Natural killer cell treated with Interleukin-12 subunit alpha and Interleukin-12 subunit beta and Interleukin-15 and Interleukin-18, amount 100 ng/mL, for 72 hours (primary cell): ENCODE results near the gene FMN1. TPM values are rescaled to one million over a fixed set of nuclear protein-coding genes. Genes with fewer than 3 reads are reported as not detected.
"Not testable (repeated sequence)": the region's sequence is repeated elsewhere in the genome, so short reads cannot be mapped to it uniquely, and the experiment has no call there.

Source experiments
- ATAC-seq, 2 donors: fragments of 150-1000 bp; cut with Tn5 transposase in 1 of 2; sonication (Bioruptor Pico), chemical (Tn5 transposase) in 1 of 2; 2 replicates each; pipeline ENCODE4 v1.10.0; 2021
- DNase-seq: peaks from one replicate; pipeline ENCODE4 v3.0.0; 2022; ENCODE audit warnings: low spot score
- H3K27ac Mint-ChIP-seq, 2 donors: 1 replicate in 1 of 2; 2 replicates in 1 of 2; pipeline ENCODE4 v1.8.0; 2022; ENCODE audit warnings: mixed read lengths in 2 of 2, mild to moderate bottlenecking in 1 of 2, moderate library complexity in 1 of 2
- H3K27me3 Mint-ChIP-seq, 2 donors: 1 replicate in 1 of 2; 2 replicates in 1 of 2; pipeline ENCODE4 v1.8.0; 2022; ENCODE audit warnings: mixed read lengths in 2 of 2
- H3K36me3 Mint-ChIP-seq: one replicate; pipeline ENCODE4 v1.8.0; 2022; ENCODE audit warnings: mixed read lengths
- H3K4me1 Mint-ChIP-seq, 2 donors: 1 replicate in 1 of 2; 2 replicates in 1 of 2; pipeline ENCODE4 v1.8.0; 2022; ENCODE audit warnings: low read depth in 2 of 2, mixed read lengths in 2 of 2, mild to moderate bottlenecking in 1 of 2
- H3K4me3 Mint-ChIP-seq: one replicate; pipeline ENCODE4 v1.8.0; 2022; ENCODE audit warnings: mixed read lengths
- H3K9me3 Mint-ChIP-seq: 2 replicates; pipeline ENCODE4 v1.8.0; 2022; ENCODE audit warnings: mixed read lengths
- total RNA-seq, 2 donors: library from RNA; stranded (reverse); gene quantifications; one replicate each; pipeline ENCODE4 v1.2.3, GENCODE V29; 2022

FMN1 gene
- total RNA-seq, 2 donors from 2014 or later, result 0.55 to 2.6 TPM

DNA sequence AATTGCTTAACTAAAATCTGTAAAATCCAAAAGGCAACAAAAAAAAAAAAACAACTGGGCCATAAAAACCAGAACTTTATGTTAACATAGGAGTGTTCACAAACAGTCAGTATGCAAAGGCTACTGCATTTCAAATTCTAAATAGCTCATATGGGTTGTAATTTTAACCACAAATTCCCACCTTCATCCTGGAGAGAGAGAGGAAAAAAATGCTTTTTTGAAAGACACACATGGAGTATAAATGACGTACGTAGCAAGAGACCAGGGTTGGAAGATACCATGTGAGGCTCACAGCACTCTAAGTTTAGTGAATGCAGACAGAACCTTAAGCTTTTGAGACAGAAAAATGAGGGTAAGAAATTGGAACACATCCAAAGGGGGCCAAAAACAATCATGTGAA is 115.9 kb downstream of the FMN1 start:
- H3K9me3 Mint-ChIP-seq, result no peaks in the 10 kb centered on the region
- no peak overlapping the region for H3K27ac Mint-ChIP-seq
- H3K4me3 Mint-ChIP-seq, result no peak overlapping the region
- H3K36me3 Mint-ChIP-seq, result no peaks in the 10 kb centered on the region
- ATAC-seq, result no peak
- peaks cover 5 to 8% of the 10 kb centered on the region in 2 donors for H3K27me3 Mint-ChIP-seq
- no peaks in the 10 kb centered on the region for H3K4me1 Mint-ChIP-seq
- no peak for DNase-seq

DNA sequence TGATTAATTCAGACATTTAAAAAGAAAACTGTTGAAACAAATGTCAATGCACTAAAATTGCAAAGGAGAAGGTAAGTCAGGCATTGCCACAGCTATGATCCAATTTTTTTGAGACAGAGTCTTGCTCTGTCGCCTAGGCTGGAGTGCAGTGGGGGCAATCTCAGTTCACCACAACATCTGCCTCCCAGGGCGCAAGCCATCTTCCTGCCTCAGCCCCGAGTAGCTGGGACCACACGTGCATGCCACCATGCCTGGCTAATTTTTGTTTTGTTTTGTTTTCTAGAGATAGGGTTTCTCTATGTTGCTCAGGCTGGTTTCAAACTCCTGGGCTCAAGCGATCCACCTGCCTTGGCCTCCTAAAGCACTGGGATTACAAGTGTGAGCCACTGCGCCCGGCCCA is 117.6 kb downstream of the FMN1 start:
- Mint-ChIP-seq H3K27ac (no peak overlapping the region), H3K9me3 (no peaks in the 10 kb centered on the region), H3K36me3 (no peaks in the 10 kb centered on the region), H3K4me1 (no peaks in the 10 kb centered on the region), H3K27me3 (peaks cover 5 to 12% of the 10 kb centered on the region in 2 donors), H3K4me3 (no peak overlapping the region)
- ATAC-seq, result no peak
- DNase-seq, result no peak

DNA sequence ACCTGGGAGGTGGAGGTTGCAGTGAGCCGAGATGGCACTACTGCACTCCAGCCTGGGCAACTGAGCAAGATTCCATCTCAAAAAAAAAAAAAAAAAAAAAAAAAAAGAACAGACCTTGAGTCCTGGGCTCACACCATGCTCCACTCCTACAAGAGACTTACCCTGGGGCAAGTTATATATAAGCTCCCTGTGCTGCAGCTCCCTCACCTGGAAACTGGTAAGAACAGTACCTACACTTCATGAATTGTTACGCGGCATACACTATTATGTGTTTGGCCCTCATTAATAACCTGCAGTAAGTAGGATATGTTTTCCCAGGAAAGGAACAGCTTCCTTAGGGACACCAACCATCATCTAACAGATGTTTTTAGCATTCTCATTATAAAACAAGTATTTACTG is 119.6 kb downstream of the FMN1 start:
- Mint-ChIP-seq H3K4me1 (no peaks in the 10 kb centered on the region), H3K27me3 (peaks cover 5 to 14% of the 10 kb centered on the region in 2 donors), H3K9me3 (no peaks in the 10 kb centered on the region), H3K4me3 (no peak overlapping the region), H3K36me3 (no peaks in the 10 kb centered on the region), H3K27ac (no peak overlapping the region)
- ATAC-seq, result no peak
- DNase-seq, result no peak

DNA sequence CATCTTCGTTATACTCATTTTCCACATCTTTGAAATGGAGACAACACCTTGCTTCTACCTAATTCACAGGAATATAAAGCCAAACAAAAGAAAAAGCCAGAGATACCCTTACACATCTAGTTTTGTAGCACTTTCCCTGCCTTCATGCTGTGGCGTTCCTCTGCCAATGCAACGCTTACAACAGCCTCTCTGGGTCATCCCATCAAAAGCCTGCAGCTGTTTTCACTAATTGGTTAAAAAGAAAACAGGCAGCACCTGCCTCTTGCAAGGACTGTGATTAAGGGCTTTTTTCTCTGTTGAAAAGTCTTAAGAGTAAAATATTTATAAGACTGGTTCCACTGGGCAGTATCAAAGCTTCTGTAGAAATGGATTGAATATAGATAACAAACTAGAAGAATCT is 120.3 kb downstream of the FMN1 start:
- Mint-ChIP-seq H3K4me3 (no peak overlapping the region), H3K4me1 (peaks cover 0 to under 1% of the 10 kb centered on the region in 2 donors), H3K9me3 (no peaks in the 10 kb centered on the region), H3K36me3 (no peaks in the 10 kb centered on the region), H3K27ac (no peak overlapping the region), H3K27me3 (peaks cover 5 to 14% of the 10 kb centered on the region in 2 donors)
- ATAC-seq (no peak), DNase-seq (no peak)

DNA sequence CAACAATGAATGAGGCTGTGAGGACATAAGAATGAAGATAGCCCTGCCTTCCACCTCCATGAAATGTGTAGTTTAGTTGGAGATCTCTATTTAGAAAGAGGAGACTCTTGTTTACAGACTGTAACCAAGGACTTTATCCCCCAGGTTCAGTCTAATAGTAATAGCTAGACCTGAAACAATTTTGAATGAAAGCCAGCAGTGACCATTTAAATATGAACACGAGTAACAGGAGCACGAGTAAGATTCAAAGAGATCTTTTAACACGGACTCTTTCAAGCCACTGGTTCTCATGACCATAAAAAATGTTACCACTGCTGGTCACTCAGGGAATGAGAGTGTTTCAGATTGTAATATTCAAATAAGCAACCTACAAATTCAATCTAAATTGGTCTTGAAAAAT is 123.1 kb downstream of the FMN1 start:
- Mint-ChIP-seq H3K4me1 (peaks cover 15 to 22% of the 10 kb centered on the region in 2 donors), H3K9me3 (no peaks in the 10 kb centered on the region), H3K27me3 (peaks cover 5 to 21% of the 10 kb centered on the region in 2 donors), H3K4me3 (no peak overlapping the region), H3K36me3 (no peaks in the 10 kb centered on the region), H3K27ac (no peak overlapping the region)
- no peak for DNase-seq
- no peak for ATAC-seq

DNA sequence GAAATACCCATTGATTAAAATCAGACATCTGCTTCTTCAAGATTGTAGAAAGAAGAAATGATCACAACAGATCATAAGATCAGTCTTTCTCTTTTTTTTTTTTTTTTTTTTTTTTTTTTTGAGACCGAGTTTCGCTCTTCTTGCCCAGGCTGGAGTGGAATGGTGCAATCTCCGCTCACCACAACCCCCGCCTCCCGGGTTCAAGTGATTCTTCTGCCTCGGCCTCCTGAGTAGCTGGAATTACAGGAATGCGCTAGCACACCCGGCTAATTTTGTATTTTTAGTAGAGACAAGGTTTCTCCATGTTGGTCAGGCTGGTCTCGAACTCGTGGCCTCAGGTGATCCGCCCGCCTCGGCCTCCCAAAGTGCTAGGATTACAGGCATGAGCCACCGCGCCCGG is 124.6 kb downstream of the FMN1 start:
- ATAC-seq, H3K9me3 Mint-ChIP-seq, DNase-seq, H3K36me3 Mint-ChIP-seq, H3K4me3 Mint-ChIP-seq, H3K27ac Mint-ChIP-seq: not testable (repeated sequence)
- Mint-ChIP-seq H3K27me3 (peaks cover 0 to 21% of the 10 kb centered on the region in 2 donors), H3K4me1 (peaks cover 15 to 22% of the 10 kb centered on the region in 2 donors)

DNA sequence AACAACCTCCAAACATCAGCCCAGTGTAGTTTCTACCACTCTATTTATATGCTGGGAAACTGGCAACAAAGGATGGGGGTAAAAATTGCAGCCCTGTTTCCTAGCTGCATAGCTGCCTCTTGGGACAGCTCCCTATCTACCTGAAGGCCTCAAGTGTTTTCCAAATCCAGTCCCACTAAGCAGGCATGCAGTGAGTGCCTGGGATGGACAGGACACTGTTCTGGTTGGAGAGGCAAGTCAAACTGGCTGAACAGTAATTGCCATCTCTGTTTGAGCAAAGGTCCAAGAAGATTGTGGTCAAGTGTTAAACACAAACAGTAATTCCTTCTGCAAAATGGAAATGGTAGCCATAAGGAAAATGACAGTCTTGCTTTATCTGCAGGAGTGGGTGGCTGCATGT is 125.4 kb downstream of the FMN1 start:
- Mint-ChIP-seq H3K36me3 (no peaks in the 10 kb centered on the region), H3K9me3 (no peaks in the 10 kb centered on the region), H3K4me3 (peak overlapping the region; percentile 89), H3K4me1 (peaks cover 15 to 22% of the 10 kb centered on the region in 2 donors), H3K27me3 (peaks cover 0 to 23% of the 10 kb centered on the region in 2 donors), H3K27ac (peak overlapping the region; percentile 56 to 79)
- peak in 1 of 2 donors; percentile 15 for ATAC-seq
- no peak for DNase-seq

DNA sequence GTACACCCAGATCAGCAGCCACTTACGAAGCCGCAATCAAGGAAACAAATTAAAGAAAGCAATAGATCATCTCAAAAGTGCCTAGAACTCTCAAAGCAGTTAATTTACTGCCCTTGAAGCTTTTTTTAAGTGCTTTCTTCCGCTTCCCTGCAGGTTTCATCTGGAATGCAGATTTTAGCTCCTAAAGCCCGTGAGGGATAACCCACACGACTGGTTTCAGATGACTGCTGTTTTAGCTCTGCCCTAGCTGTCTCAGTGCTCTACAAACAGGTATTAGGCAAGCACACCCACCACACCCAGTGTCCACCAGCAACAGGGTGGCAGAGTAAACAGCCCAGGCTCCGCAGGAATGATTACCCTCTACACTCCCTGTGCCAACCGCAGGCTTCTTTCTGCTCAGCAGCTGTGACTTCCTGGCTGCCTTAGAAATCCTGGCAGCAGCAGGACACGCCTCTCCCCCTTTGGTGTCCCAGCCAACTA is 126.0 kb downstream of the FMN1 start:
- peak overlapping the region; percentile 89 for H3K4me3 Mint-ChIP-seq
- DNase-seq (no peak), ATAC-seq (peak; percentile 33 to 40)
- no peaks in the 10 kb centered on the region for H3K9me3 Mint-ChIP-seq
- H3K36me3 Mint-ChIP-seq, result no peaks in the 10 kb centered on the region
- peak overlapping the region; percentile 79 to 85 for H3K27ac Mint-ChIP-seq
- H3K4me1 Mint-ChIP-seq, result peaks cover 15 to 22% of the 10 kb centered on the region in 2 donors
- H3K27me3 Mint-ChIP-seq, result peaks cover 0 to 23% of the 10 kb centered on the region in 2 donors

DNA sequence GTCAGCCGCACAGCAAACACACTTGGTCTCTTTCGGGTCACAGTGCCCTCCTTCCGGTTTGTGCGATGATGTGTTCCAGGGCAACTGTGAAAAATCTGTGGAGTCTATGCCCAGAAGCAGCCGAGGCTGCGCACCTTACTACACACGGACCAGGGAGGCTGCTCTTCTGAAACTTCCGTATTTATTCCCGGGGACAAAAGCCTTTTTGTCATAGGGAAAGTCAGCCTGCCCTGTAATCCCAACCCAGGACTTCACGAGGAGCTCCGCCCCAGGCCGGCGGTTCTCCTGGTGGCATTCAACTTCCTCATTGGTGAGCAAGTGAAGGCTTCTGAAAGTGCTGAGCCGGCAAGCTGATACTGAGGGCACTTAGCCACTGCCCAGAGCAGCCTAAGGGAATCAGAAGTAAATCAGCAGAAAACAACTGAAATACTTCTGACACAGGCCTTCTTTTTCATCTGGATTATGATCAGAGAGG is 126.5 kb downstream of the FMN1 start:
- Mint-ChIP-seq H3K36me3 (no peaks in the 10 kb centered on the region), H3K27me3 (peaks cover 0 to 20% of the 10 kb centered on the region in 2 donors), H3K4me1 (peaks cover 15 to 22% of the 10 kb centered on the region in 2 donors), H3K9me3 (no peaks in the 10 kb centered on the region), H3K4me3 (peak overlapping the region; percentile 89), H3K27ac (peak overlapping the region; percentile 79 to 85)
- DNase-seq (no peak), ATAC-seq (peak; percentile 70 to 78)

DNA sequence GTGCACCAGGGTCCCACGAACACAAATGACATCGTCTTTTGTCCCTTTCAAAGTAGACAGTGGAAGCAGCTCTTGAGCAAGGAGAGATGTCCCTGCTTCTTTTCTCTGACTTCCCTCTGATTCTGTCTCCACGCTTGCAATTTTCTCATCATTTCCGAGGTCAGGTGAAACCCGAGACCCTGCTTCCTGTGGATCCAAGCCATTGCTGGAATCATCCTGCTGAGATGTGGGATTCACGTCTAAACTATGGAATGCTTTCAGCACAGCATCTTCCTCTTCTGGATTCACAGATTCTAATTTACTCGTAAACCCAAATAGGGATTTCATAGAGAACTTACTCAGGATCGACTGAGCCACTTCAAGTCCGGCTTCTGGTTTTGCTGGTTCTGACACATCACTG is 127.1 kb downstream of the FMN1 start:
- no peak for DNase-seq
- ATAC-seq, result no peak
- H3K36me3 Mint-ChIP-seq, result no peaks in the 10 kb centered on the region
- H3K4me1 Mint-ChIP-seq, result peaks cover 15 to 22% of the 10 kb centered on the region in 2 donors
- no peaks in the 10 kb centered on the region for H3K9me3 Mint-ChIP-seq
- peak overlapping the region; percentile 89 for H3K4me3 Mint-ChIP-seq
- H3K27me3 Mint-ChIP-seq, result peaks cover 0 to 19% of the 10 kb centered on the region in 2 donors
- H3K27ac Mint-ChIP-seq, result peak overlapping the region; percentile 79 to 85

DNA sequence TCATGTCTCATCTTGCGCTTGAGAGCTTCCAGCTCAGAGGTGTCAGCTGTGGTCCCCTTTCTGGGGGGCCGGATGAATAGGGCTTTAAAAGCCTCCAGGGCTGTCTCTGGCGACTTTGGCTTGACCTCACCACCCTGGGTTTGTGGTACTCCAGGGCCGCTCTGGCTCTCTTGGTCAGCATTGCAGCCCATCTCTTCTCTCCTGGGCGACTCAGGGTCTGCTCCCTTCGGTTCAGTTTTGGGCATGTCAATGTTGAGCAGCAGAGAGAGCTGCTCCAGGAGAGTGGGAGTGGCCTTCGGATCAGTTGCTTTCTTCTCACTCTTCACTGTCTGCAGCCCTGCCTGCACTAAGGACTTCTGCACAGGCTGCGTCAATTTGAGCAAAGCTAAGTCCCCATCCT is 127.9 kb downstream of the FMN1 start:
- Mint-ChIP-seq H3K36me3 (no peaks in the 10 kb centered on the region), H3K4me1 (peaks cover 15 to 22% of the 10 kb centered on the region in 2 donors), H3K27me3 (peaks cover 0 to 19% of the 10 kb centered on the region in 2 donors), H3K9me3 (no peaks in the 10 kb centered on the region), H3K27ac (no peak overlapping the region), H3K4me3 (no peak overlapping the region)
- DNase-seq (no peak), ATAC-seq (no peak)

DNA sequence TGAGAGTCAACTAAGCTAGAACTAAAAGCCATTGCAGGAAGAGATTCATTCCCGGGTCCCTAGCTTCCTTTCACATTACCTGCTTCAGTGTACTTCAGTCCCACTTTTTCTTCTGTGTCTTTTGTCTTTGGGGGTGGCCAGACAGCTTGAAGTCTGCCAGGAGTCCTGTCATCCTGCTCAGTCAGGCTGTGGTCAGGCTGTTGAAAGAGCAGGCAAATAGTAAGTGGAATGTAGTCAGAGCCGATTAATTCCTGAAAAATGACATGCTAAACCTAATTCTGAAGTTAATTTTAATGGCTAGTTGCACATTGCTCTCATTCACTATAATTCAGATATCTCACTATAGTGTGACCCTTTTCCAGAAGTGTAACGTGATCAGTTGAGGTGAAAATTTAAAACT is 129.6 kb downstream of the FMN1 start:
- no peaks in the 10 kb centered on the region for H3K36me3 Mint-ChIP-seq
- no peak overlapping the region for H3K27ac Mint-ChIP-seq

DNA sequence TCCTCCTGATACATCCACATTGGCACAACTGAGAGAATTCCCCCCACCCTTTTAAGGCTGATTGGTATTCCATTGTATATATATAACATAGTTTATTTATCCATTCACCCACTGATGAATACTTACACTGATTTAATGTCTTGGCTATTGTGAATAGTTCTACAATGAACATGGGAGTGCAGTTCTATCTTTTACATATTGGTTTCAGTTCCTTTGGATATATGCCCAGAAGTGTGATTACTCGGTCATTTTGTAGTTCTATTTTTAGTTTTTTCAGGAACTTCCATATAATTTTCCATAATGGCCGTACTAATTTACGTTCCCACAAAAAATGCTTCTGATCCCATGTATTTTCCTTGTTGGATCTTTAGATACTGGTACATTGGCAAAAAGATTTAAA is 135.3 kb downstream of the FMN1 start:
- Mint-ChIP-seq H3K27ac (no peak overlapping the region), H3K9me3 (no peaks in the 10 kb centered on the region), H3K36me3 (no peaks in the 10 kb centered on the region), H3K4me1 (no peaks in the 10 kb centered on the region), H3K4me3 (no peak overlapping the region), H3K27me3 (peaks cover 0 to 10% of the 10 kb centered on the region in 2 donors)
- DNase-seq (no peak), ATAC-seq (no peak)

More for the DNA sequence above, 129.6 kb downstream of the FMN1 start:
- Mint-ChIP-seq H3K4me3 (no peak overlapping the region), H3K4me1 (peaks cover 15 to 22% of the 10 kb centered on the region in 2 donors), H3K27me3 (peaks cover 0 to 19% of the 10 kb centered on the region in 2 donors), H3K9me3 (no peaks in the 10 kb centered on the region)
- ATAC-seq (no peak), DNase-seq (no peak)

DNA sequence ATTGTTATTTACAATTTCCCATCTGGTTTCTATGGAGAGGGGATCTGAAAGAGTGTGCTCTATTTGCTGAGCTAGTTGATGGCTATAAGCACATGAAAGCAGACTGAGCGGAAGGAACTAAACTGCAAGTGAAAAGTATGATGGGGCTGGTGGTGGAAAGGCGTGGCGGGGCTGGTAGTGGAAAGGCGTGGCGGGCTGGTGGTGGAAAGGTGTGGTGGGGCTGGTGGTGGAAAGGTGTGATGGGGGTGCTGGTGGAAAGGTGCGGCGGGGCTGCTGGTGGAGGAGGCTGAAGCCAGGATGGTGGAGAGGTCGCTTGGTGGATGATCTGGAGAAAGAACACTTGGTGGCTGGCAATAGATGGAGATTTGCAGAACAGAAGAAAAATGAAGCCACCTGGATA is 136.7 kb downstream of the FMN1 start:
- H3K4me1 Mint-ChIP-seq, result no peaks in the 10 kb centered on the region
- no peak overlapping the region for H3K4me3 Mint-ChIP-seq
- no peak overlapping the region for H3K27ac Mint-ChIP-seq
- H3K27me3 Mint-ChIP-seq, result peaks cover 0 to 10% of the 10 kb centered on the region in 2 donors
- no peak for DNase-seq
- H3K36me3 Mint-ChIP-seq, result no peaks in the 10 kb centered on the region
- ATAC-seq, result no peak
- no peaks in the 10 kb centered on the region for H3K9me3 Mint-ChIP-seq

DNA sequence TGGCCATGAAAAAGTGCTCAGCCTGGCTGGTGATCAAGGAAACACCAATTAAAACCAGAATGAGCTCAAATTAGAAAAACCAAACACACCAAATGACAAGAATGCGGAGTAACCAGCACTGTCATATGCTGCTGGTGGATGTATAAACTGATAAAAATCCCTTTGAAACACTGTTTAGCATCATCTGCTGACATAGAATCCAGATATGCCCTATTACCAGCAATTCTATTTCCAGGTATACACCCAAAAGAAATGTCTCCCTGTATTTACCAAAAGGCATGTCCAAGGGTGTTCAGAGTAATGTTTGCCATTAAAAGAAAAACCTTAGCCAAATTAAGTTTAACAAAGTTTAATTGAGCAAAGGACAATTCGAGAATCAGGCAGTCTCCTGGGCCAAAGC is 138.6 kb downstream of the FMN1 start:
- no peaks in the 10 kb centered on the region for H3K4me1 Mint-ChIP-seq
- ATAC-seq (no peak), DNase-seq (no peak)
- peaks cover 0 to 10% of the 10 kb centered on the region in 2 donors for H3K27me3 Mint-ChIP-seq
- H3K27ac Mint-ChIP-seq, result no peak overlapping the region
- H3K4me3 Mint-ChIP-seq, result no peak overlapping the region
- no peaks in the 10 kb centered on the region for H3K9me3 Mint-ChIP-seq
- no peaks in the 10 kb centered on the region for H3K36me3 Mint-ChIP-seq
